ENCODE measurements around the gene SHROOM3.

DNA sequence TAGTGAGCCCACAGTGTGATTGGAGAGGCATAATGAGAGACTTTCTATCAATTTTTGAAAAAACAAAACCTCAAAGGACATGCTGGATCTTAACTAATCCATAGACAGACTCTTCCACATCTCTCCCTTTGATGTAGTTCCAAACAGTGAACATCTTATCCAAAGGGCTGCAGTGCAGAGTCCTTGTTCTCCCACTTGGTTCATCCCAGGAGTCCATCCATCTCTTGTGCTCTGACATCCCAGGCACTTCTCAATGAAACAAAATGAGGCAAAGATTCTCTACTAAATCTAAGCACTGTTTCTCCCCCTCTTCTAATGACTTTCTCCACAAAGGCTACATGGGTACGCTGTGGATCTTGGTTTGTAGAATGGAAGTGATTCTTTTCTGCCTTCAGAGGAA lies 8.3 kb downstream of the SHROOM3 start:
- TF ChIP-seq YY1 (IDR thresholded peaks at IDR 0.05; ENCODE audit: insufficient read depth, insufficient read length) (no peak), ZNF274 (IDR thresholded peaks at IDR 0.05; ENCODE audit: low read depth, low read length) (no peak), SUZ12 (IDR thresholded peaks at IDR 0.05; ENCODE audit: extremely low read depth, insufficient read depth, insufficient read length) (no peak)

Data from NT2/D1 (cell line).